Mucosa of gallbladder (tissue), 1 donor: ENCODE results near the gene ASB8. TPM values are rescaled to one million over a fixed set of nuclear protein-coding genes. Genes with fewer than 3 reads are reported as not detected.
"Not testable (repeated sequence)": the region's sequence is repeated elsewhere in the genome, so short reads cannot be mapped to it uniquely, and the experiment has no call there.

Experiments used
- DNase-seq: peaks from one replicate; pipeline ENCODE4 v3.0.0-alpha.2; 2020; ENCODE audit warnings: low spot score
- total RNA-seq: library from RNA; stranded (reverse); gene quantifications from one replicate; pipeline ENCODE4 v1.2.1, GENCODE V29; 2021
- donor health status: DM: no; HTN: no; CAD: no.

Gene ASB8
- total RNA-seq, 1 donor from 2014 or later, result 39.5 TPM

GRCh38 chr12:48142818-48143674, 14.3 kb downstream of the ASB8 start:
- DNase-seq, result no peak

- DNase-seq, result no peak
Measured at GRCh38 chr12:48135027-48135426, 22.3 kb downstream of the ASB8 start.

GRCh38 chr12:48132826-48133225, 24.5 kb downstream of the ASB8 start:
- DNase-seq, result no peak

GRCh38 chr12:48131517-48131916, 25.8 kb downstream of the ASB8 start:
- no peak for DNase-seq

- DNase-seq, result no peak
Measured at GRCh38 chr12:48129376-48129775, 27.9 kb downstream of the ASB8 start.

- DNase-seq, result no peak
Measured at GRCh38 chr12:48128800-48129199, 28.5 kb downstream of the ASB8 start.

- no peak for DNase-seq
Measured at GRCh38 chr12:48126953-48127630, 30.2 kb downstream of the ASB8 start.

GRCh38 chr12:48125985-48126384, 31.3 kb downstream of the ASB8 start:
- no peak for DNase-seq

GRCh38 chr12:48125542-48125941, 31.8 kb downstream of the ASB8 start:
- DNase-seq, result not testable (repeated sequence)

- DNase-seq, result no peak
Measured at GRCh38 chr12:48123169-48123568, 34.1 kb downstream of the ASB8 start.

- no peak for DNase-seq
Measured at GRCh38 chr12:48122065-48122834, 35.1 kb downstream of the ASB8 start.

- no peak for DNase-seq
Measured at GRCh38 chr12:48121522-48121921, 35.8 kb downstream of the ASB8 start.

GRCh38 chr12:48119834-48120195, 37.5 kb downstream of the ASB8 start:
- no peak for DNase-seq

GRCh38 chr12:48119078-48119833, 38.1 kb downstream of the ASB8 start, which contains the start of gene PFKM:
PFKM (plus strand) TSS chr12:48119364; CDS start chr12:48122775, 3,411 bp downstream.
- DNase-seq, result peak; percentile 86

GRCh38 chr12:48118284-48118871, 38.9 kb downstream of the ASB8 start:
- no peak for DNase-seq

- DNase-seq, result no peak
Measured at GRCh38 chr12:48115957-48116356, 41.4 kb downstream of the ASB8 start.

- DNase-seq, result not testable (repeated sequence)
Measured at GRCh38 chr12:48111312-48111693, 46.0 kb downstream of the ASB8 start.

- no peak for DNase-seq
Measured at GRCh38 chr12:48110691-48111311, 46.5 kb downstream of the ASB8 start.

- no peak for DNase-seq
Measured at GRCh38 chr12:48109424-48109823, 47.9 kb downstream of the ASB8 start.

GRCh38 chr12:48106681-48107613, 50.4 kb downstream of the ASB8 start:
- no peak for DNase-seq
